ENCODE results near the gene HSPB7. TPM values are rescaled to one million over a fixed set of nuclear protein-coding genes. Genes with fewer than 3 reads are reported as not detected.

Gene HSPB7
- total and polyA plus RNA-seq, 12 donors = 4,333 to 6,425 (median 4,947) TPM

GRCh38 chr1:16019644-16020277 is 1.9 kb upstream of the HSPB7 start:
- peak overlapping the region; percentile 86 to 99 (median 96) for H3K27ac ChIP-seq
- peaks cover 5 to 52% (median 26%) of the 10 kb centered on the region in 9 donors for H3K4me1 ChIP-seq
- peak; percentile 75 to 78 for DNase-seq
- no peak for TF ChIP-seq CTCF (IDR thresholded peaks at IDR 0.05)
- peak overlapping the region in 1 of 10 donors; percentile 59 for H3K4me3 ChIP-seq
- ATAC-seq = peak in 5 of 8 donors; percentile 26 to 54 (median 39)
- H3K9me3 ChIP-seq = no peaks in the 10 kb centered on the region
- peaks cover 0 to 17% (median 0%) of the 10 kb centered on the region in 9 donors for H3K36me3 ChIP-seq
- intact Hi-C loops (cut with DNase I) = no loop called here
- 44 to 63% methylated on average over 9 of the region's 9 CpGs for WGBS, 2 donors
- H3K27me3 ChIP-seq = no peaks in the 10 kb centered on the region

- WGBS, 2 donors = 49 to 60% methylated on average over 23 of the region's 23 CpGs
- Histone ChIP-seq H3K27me3 (no peaks in the 10 kb centered on the region), H3K9me3 (no peaks in the 10 kb centered on the region), H3K4me1 (peaks cover 9 to 59% (median 33%) of the 10 kb centered on the region in 9 donors), H3K4me3 (peak overlapping the region in 9 of 10 donors; percentile 50 to 73 (median 66)), H3K36me3 (peaks cover 0 to 17% (median 0%) of the 10 kb centered on the region in 9 donors), H3K27ac (peak overlapping the region; percentile 86 to 99 (median 96))
- peak in 5 of 8 donors; percentile 0 to 51 (median 28) for ATAC-seq
- DNase-seq = no peak
- TF ChIP-seq CTCF (IDR thresholded peaks at IDR 0.05) = no peak
- intact Hi-C loops (cut with DNase I) = no loop called here
Observed at GRCh38 chr1:16018749-16019643, 1.2 kb upstream of the HSPB7 start.

- Histone ChIP-seq H3K4me3 (peak overlapping the region in 9 of 10 donors; percentile 50 to 73 (median 66)), H3K36me3 (peaks cover 0 to 17% (median 0%) of the 10 kb centered on the region in 9 donors), H3K4me1 (peaks cover 11 to 66% (median 39%) of the 10 kb centered on the region in 9 donors), H3K27ac (peak overlapping the region; percentile 86 to 99 (median 96)), H3K27me3 (no peaks in the 10 kb centered on the region), H3K9me3 (no peaks in the 10 kb centered on the region)
- intact Hi-C loops (cut with DNase I) = no loop called here
- peak in 6 of 8 donors; percentile 0 to 4 (median 1) for ATAC-seq
- no peak for DNase-seq
- WGBS, 2 donors = 24 to 25% methylated on average over 4 of the region's 4 CpGs
- no peak for TF ChIP-seq CTCF (IDR thresholded peaks at IDR 0.05)
Observed at GRCh38 chr1:16018308-16018707, 465 bp upstream of the HSPB7 start.

- peaks cover 0 to 17% (median 0%) of the 10 kb centered on the region in 9 donors for H3K36me3 ChIP-seq
- H3K9me3 ChIP-seq = no peaks in the 10 kb centered on the region
- H3K27me3 ChIP-seq = no peaks in the 10 kb centered on the region
- H3K4me1 ChIP-seq = peaks cover 15 to 78% (median 50%) of the 10 kb centered on the region in 9 donors
- H3K27ac ChIP-seq = peak overlapping the region; percentile 86 to 99 (median 96)
- no peak for DNase-seq
- WGBS, 2 donors = 37 to 60% methylated on average over 10 of the region's 10 CpGs
- intact Hi-C loops (cut with DNase I) = no loop called here
- H3K4me3 ChIP-seq = peak overlapping the region; percentile 50 to 73 (median 62)
- no peak for ATAC-seq
- TF ChIP-seq CTCF (IDR thresholded peaks at IDR 0.05) = no peak
Observed at GRCh38 chr1:16017076-16017460, 775 bp downstream of the HSPB7 start.
